Testis (tissue), 2 donors: ENCODE results near the gene SLC25A1.

Source experiments
- CTCF ChIP-seq, 3 experiments: fragments of 450-650 bp in 2 of 3; fragments of 200-600 bp in 1 of 3; sonication (generic) in 1 of 3; IDR thresholded peaks; one replicate each; pipeline ENCODE4 v1.5.1; 2016 to 2019; ENCODE audit warnings: antibody characterized with exemption in 3 of 3, mild to moderate bottlenecking in 2 of 3, moderate library complexity in 1 of 3
- POLR2A ChIP-seq: fragments of 450-650 bp; IDR thresholded peaks from one replicate; pipeline ENCODE4 v1.6.1; 2017; ENCODE audit warnings: antibody characterized with exemption, mild to moderate bottlenecking, moderate library complexity

GRCh38 chr22:19196841-19197612 lies 18.5 kb upstream of the SLC25A1 start:
- no peak for TF ChIP-seq CTCF (IDR thresholded peaks at IDR 0.05)
- TF ChIP-seq POLR2A = no peak
